D721Med (cell line): ENCODE results near the gene VAV3.

Experiments used
- DNase-seq: peaks from one replicate; pipeline ENCODE4 v3.0.0; 2011; ENCODE audit warnings: low spot score; ENCODE audit not compliant: insufficient read length
- FAIRE-seq: peaks from 2 replicates; lab custom pipeline; 2011; peaks lifted over from hg19 to GRCh38; lab: Jason Lieb, UNC
- CTCF ChIP-seq: IDR thresholded peaks from 2 replicates; pipeline ENCODE4 v1.5.1; 2012; ENCODE audit warnings: mild to moderate bottlenecking, control low read depth; ENCODE audit not compliant: insufficient read depth; ENCODE audit errors: missing control alignments

The VAV3 gene

GRCh38 chr1:107777664-107778047 lies 187.3 kb downstream of the VAV3 start:
- TF ChIP-seq CTCF: no peak
- FAIRE-seq: no peak

GRCh38 chr1:107776900-107777663 lies 187.9 kb downstream of the VAV3 start:
- no peak for DNase-seq
- FAIRE-seq: no peak
- TF ChIP-seq CTCF: no peak

More at GRCh38 chr1:107777664-107778047, 187.3 kb downstream of the VAV3 start:
- no peak for DNase-seq

DNA sequence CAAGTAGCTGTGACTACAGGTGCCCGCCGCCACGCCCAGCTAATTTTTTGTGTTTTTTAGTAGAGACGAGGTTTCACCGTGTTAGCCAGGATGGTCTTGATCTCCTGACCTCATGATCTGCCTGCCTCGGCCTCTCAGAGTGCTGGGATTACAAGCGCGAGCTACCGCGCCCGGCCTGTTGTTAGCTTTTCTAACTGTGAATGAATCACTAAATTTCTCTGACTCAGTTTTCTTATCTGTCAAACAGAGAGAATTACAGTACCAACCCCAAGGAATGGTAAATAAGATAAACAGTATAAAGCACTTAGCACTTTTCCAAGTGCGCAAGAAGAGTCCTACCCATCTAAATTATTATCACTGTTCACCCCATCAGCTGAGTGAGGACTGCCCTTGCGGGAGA lies 193.6 kb downstream of the VAV3 start:
- FAIRE-seq (no peak), DNase-seq (no peak)
- no peak for TF ChIP-seq CTCF

DNA sequence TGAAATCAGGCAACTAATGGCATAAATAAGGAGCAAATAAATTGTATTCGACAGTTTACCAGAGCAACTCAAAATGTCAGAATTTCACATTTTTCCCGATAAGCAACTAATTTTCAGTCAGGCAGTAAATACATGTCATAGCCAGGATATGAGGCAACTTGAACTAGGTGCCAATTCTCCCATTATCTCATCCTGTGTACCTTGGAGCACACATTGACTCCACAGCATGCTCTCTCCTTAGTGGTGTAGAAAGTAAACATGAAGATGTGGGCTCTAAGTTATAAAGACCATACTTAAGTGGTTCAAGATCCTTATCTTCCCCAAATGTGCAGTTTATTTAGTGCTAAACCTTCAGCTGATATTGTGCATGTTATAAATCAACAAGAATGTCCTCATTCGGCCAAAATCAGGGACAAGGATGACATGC lies 197.8 kb downstream of the VAV3 start:
- DNase-seq: no peak
- TF ChIP-seq CTCF: no peak
- FAIRE-seq: no peak

GRCh38 chr1:107766533-107766932 lies 198.4 kb downstream of the VAV3 start:
- FAIRE-seq (no peak), DNase-seq (no peak)
- TF ChIP-seq CTCF: no peak

DNA sequence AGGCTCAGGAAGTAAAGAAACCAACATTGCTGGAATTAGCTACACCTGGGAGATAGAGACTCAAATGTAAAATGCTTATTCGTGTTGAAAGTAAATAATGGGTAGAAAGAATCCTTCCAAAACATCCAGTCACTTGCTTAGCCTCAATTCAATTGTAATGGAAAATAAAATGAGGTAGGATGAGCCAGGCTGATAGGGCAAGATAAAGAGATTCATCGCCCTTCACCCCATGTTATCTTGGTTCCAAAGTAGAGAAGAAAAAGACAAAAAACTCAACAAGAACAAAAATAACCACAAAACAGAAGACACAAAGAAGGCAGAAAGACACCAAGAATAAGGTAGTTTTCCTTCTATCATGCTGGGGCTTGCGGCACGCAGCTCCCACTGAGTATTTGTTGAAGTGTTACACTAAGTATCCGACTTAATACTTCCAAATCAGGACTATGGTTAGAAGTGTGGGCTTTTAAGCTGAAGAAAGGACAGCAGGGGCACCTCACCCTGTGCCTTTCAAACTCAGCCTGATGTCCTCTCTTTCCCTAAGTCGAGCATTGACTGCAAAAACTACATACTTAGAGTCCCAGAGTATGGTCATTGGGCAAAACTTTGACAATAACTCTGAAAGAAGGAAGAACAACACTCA lies 202.1 kb downstream of the VAV3 start:
- FAIRE-seq: no peak
- TF ChIP-seq CTCF: no peak
- no peak for DNase-seq

- FAIRE-seq (no peak), DNase-seq (no peak)
- TF ChIP-seq CTCF: no peak
Observed at GRCh38 chr1:107760065-107760464, 204.9 kb downstream of the VAV3 start.
